NCI-H2081 (cell line): ENCODE measurements around the gene PSMD8.
"Not testable (repeated sequence)": the region's sequence is repeated elsewhere in the genome, so short reads cannot be mapped to it uniquely, and the experiment has no call there.

Source experiments
- DNase-seq, 2 experiments: peaks; one replicate each; lab custom pipeline; 2025; lab: John Stamatoyannopoulos, UW

Gene PSMD8

GRCh38 chr19:38387550-38388348 lies 13.4 kb downstream of the PSMD8 start, which contains the start of gene GGN:
Gene GGN (minus strand): TSS chr19:38388034. CDS start chr19:38387261, 773 bp downstream.
- peak; percentile 39 to 55 for DNase-seq

DNA sequence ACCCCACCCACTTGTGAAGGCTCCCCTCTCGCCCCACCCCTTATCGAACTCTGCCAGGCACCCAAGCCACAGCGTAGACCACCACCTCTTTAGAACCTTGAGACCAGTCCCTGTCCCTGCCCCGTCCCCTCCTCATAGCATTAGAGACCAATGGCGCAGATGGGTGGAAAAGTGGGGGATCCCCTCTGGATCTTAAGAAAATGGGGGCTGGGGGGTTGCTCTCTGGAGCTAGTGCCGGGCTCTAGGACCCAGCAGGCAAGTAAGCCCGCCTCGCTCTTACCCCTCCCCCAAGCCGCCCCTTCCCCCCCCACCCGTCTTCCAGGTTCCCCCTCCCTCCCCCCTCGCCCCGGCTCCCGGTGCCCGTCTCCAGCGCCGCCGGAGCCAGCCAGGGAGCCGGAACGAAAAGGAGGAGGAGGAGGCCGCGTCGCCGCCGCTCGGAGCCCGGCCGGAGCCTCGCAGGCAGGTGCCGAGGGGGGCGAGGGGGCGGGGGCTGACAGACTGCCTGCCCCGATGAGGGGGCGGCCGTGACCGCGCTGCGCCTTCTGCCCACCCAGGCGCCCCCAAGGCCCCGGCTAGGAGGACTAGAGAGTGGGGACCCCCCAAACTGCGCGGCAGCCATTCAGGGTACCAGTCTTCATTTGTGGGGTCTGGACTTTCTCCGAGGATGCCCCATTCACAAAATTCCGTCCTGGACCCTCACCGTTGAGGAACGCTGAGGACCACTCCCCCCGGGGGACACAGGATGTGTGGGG lies 14.2 kb downstream of the PSMD8 start, which contains the start of gene SPRED3:
Gene SPRED3 (plus strand): TSS at position 349 of the 752 bp plus-strand sequence. CDS start 1,606 bp downstream, outside the sequence.
- no peak for DNase-seq

DNA sequence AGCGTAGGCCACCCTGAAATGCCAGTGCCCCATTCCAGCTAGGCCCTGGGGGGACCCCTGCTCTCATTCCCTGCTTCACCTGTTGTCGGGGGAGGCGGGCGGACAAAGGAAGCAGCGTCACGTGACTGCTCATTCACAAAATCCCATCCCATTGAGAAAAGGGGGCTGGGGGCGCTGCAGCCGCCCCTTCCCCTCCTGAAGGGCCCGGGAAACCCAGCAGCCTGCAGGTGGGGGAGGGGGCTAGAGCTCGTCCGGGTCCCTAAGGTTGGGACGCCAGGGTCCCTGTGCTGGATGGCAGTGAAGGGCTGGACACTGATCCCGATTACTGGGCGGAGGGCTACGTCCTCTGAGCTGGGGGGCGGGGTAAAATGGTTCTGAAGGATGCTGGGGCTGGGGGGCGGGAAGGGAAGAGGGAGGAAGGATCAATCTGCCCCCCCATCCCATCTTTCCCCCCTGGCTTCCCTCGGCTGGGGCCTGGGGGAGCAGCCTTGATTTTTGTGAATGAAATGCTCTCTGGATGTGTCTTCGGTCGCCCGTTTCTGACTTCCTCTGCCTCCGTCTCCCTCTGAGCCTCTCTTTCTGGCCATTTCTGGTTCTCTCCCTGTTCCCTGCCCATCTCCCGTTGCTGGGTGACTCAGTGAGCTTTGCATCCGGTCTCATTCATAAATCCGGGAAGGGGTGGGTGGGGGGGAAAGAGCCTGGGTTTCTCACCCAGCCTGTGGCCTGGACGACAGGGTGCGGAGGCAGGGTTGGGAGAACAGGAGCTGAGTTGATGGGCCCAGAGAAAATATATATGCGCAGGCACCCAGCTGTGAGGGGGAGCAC lies 14.9 kb downstream of the PSMD8 start:
- DNase-seq: no peak

GRCh38 chr19:38389957-38390924 lies 15.9 kb downstream of the PSMD8 start:
- no peak for DNase-seq

- no peak for DNase-seq
Observed at GRCh38 chr19:38391911-38392464, 17.6 kb downstream of the PSMD8 start.

- DNase-seq: no peak
Observed at GRCh38 chr19:38392707-38393308, 18.4 kb downstream of the PSMD8 start.

GRCh38 chr19:38394488-38394887 lies 20.1 kb downstream of the PSMD8 start:
- DNase-seq: no peak

- no peak for DNase-seq
Observed at GRCh38 chr19:38395381-38396114, 21.2 kb downstream of the PSMD8 start.

- no peak for DNase-seq
Observed at GRCh38 chr19:38399081-38399480, 24.7 kb downstream of the PSMD8 start.

DNA sequence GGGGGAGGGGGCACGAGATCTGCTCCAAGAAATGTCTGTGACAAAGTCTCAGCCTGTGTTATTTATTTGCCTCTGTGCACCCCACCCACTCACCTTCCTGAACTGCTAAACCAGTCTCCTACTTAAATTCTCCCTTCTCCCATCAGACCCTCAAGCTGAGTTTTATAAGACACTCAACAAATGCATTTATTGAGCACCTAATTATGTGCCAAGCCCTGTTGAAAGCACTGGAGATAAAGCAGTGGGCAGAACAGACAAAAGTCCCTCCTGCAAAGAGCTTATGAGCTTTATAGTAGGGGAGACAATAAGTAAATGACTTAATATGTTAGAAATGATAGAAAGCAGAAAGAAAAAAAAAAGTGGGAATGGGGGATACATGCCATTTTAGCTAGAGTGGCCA lies 25.2 kb downstream of the PSMD8 start:
- no peak for DNase-seq

DNA sequence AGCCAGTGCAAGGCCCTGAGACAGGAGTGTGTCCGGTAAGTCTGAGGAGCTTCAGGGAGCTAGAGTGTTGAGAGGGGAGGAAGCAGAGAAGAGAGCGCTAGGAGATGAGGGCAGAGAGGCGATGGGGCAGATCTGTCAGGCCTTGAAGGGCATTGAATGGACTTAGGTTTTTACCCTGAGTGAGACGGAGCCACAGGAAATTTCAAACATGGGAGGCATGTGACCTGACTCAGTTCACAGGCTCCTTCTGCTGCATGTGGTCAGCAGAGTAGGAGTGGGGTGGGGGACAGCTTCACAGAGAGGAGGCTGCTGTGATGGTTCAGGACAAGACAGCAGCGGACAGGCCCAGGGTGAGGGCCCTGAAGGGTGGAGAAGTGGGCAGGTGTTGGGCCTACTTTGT lies 26.0 kb downstream of the PSMD8 start:
- DNase-seq: no peak

GRCh38 chr19:38401148-38401547 lies 26.8 kb downstream of the PSMD8 start:
- DNase-seq: no peak

GRCh38 chr19:38402623-38402966 lies 28.2 kb downstream of the PSMD8 start:
- DNase-seq: no peak

- DNase-seq: peak; percentile 96 to 97
Observed at GRCh38 chr19:38402967-38403674, 28.8 kb downstream of the PSMD8 start, which contains the start of gene FAM98C. Gene FAM98C (plus strand): TSS chr19:38403093. CDS start chr19:38403154, 61 bp downstream.

- DNase-seq: no peak
Observed at GRCh38 chr19:38404858-38405257, 30.5 kb downstream of the PSMD8 start.

- no peak for DNase-seq
Observed at GRCh38 chr19:38405276-38405675, 30.9 kb downstream of the PSMD8 start.

DNA sequence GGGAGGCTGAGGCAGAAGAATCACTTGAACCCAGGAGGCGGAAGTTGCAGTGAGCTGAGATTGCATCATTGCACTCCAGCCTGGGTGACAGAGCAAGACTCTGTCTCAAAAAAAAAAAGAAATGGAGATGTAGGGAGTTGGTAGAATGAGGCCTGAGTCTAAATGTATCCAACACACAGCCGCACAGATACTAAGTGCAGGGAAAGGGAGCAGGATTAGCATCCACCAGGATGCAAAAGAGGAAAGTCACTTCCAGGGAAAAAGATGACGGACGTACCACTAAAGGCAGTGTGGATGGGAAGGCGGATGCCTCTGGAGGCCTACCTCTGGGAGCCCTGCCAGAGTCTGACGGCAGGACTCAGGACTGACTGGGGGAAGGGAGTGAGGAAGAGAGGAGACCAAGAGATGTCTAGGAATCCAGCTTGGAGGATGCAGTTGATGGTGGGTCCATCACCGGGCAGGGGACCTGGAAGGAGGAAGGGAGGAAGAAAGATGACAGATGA lies 35.3 kb downstream of the PSMD8 start:
- no peak for DNase-seq

- DNase-seq: not testable (repeated sequence)
Observed at GRCh38 chr19:38410407-38410806, 36.0 kb downstream of the PSMD8 start.
